Chondrocyte (in vitro differentiated cells): ENCODE measurements around the gene PHF13. TPM values are rescaled to one million over a fixed set of nuclear protein-coding genes. Genes with fewer than 3 reads are reported as not detected.

ENCODE experiments used
- DNase-seq: peaks from one replicate; pipeline ENCODE4 v3.0.0; 2021; ENCODE audit warnings: mixed read lengths, low spot score
- H3K27ac Mint-ChIP-seq: one replicate; pipeline ENCODE4 v1.8.0; 2021; ENCODE audit warnings: mild to moderate bottlenecking, moderate library complexity, mixed read lengths; ENCODE audit not compliant: unreplicated experiment
- H3K27me3 Mint-ChIP-seq: 2 replicates; pipeline ENCODE4 v1.8.0; 2021; ENCODE audit warnings: low read depth, mixed read lengths
- H3K36me3 Mint-ChIP-seq: 2 replicates; pipeline ENCODE4 v1.8.0; 2021; ENCODE audit warnings: low read depth, mixed read lengths
- H3K4me1 Mint-ChIP-seq: 2 replicates; pipeline ENCODE4 v1.8.0; 2021; ENCODE audit warnings: low read depth, mild to moderate bottlenecking, mixed read lengths
- H3K4me3 Mint-ChIP-seq: one replicate; pipeline ENCODE4 v1.8.0; 2021; ENCODE audit warnings: mild to moderate bottlenecking, moderate library complexity, mixed read lengths; ENCODE audit not compliant: unreplicated experiment
- H3K9me3 Mint-ChIP-seq: 2 replicates; pipeline ENCODE4 v1.8.0; 2021; ENCODE audit warnings: low read depth, mixed read lengths
- total RNA-seq: library from RNA; stranded (reverse); gene quantifications from 3 replicates; pipeline ENCODE4 v1.2.1, GENCODE V29; 2021
- TF ChIP-seq, protein P1 (sequence below): fragments of 200-600 bp; sonication (generic); IDR thresholded peaks from 2 replicates; pipeline ENCODE4 v1.5.0; 2021; ENCODE audit warnings: antibody characterized with exemption, mild to moderate bottlenecking, moderate library complexity

Gene PHF13
- total RNA-seq, 1 donor from 2014 or later = 25.6 TPM

DNA sequence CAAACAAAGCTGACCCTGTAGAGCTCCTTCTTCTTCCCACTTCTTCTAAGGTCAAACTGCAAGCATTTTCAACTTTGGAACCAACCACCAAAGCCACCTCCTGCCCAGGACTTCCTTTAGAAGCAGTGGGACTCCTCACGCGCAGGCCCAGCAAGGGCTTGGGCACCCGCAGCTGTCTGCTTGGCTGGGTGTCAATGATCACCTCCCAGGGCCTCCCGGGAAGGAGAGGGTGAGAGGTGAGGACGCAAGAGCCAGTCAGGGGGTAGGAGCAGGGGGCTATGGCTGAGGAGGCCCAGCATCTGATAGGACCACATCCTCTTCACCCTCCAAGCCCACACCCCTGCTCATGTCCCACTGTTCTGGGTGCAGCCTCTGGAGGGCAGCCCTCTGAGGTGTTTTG, 21.1 kb upstream of the PHF13 start:
- no peak for DNase-seq
- no peaks in the 10 kb centered on the region for H3K27me3 Mint-ChIP-seq
- no peaks in the 10 kb centered on the region for H3K9me3 Mint-ChIP-seq
- no peak overlapping the region for H3K27ac Mint-ChIP-seq
- H3K4me1 Mint-ChIP-seq = peaks cover 8% of the 10 kb centered on the region
- peaks cover 21% of the 10 kb centered on the region for H3K36me3 Mint-ChIP-seq
- no peak overlapping the region for H3K4me3 Mint-ChIP-seq
- TF ChIP-seq, protein P1, sequence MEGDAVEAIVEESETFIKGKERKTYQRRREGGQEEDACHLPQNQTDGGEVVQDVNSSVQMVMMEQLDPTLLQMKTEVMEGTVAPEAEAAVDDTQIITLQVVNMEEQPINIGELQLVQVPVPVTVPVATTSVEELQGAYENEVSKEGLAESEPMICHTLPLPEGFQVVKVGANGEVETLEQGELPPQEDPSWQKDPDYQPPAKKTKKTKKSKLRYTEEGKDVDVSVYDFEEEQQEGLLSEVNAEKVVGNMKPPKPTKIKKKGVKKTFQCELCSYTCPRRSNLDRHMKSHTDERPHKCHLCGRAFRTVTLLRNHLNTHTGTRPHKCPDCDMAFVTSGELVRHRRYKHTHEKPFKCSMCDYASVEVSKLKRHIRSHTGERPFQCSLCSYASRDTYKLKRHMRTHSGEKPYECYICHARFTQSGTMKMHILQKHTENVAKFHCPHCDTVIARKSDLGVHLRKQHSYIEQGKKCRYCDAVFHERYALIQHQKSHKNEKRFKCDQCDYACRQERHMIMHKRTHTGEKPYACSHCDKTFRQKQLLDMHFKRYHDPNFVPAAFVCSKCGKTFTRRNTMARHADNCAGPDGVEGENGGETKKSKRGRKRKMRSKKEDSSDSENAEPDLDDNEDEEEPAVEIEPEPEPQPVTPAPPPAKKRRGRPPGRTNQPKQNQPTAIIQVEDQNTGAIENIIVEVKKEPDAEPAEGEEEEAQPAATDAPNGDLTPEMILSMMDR = no peak

DNA sequence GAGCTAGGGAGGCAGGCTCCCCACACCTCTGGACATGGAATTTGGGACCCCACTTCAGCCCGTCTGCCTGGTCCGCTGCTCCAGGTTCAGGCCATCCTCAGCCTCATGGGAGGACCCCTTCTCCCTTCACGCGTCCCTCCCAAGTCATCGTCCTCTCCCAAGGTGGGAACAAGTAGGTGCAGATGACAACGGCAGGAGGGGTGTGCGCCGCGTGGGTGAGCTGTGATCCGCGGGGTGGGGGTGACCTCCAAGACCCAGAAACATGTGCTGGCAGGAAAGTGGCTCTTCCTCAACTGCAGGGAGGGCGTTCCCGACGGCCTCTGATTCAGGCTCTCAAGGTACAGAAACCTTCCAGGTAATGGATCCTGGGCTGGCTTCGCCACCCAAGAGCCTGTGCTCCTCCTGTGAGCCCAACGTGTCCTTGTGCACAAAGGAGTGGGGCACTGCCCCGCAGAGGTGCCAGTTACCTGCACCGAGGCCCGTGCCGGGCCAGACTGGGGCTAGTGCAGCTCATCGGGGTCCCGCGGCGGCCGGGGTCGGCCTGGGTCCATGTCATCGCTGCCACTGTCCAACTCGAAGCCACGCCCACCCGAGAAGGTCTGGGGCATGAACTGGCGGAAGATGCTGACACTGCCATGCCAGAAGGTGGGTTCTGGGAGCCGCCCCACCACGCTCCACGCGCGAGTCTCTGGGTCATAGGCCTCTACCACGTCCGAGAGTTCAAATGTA, 20.5 kb upstream of the PHF13 start:
- peaks cover 8% of the 10 kb centered on the region for H3K4me1 Mint-ChIP-seq
- no peak for DNase-seq
- TF ChIP-seq, protein P1 = no peak
- no peaks in the 10 kb centered on the region for H3K9me3 Mint-ChIP-seq
- peaks cover 21% of the 10 kb centered on the region for H3K36me3 Mint-ChIP-seq
- H3K27ac Mint-ChIP-seq = no peak overlapping the region
- H3K4me3 Mint-ChIP-seq = no peak overlapping the region
- H3K27me3 Mint-ChIP-seq = no peaks in the 10 kb centered on the region

- no peak for DNase-seq
- no peaks in the 10 kb centered on the region for H3K27me3 Mint-ChIP-seq
- TF ChIP-seq, protein P1 = no peak
- no peaks in the 10 kb centered on the region for H3K9me3 Mint-ChIP-seq
- H3K27ac Mint-ChIP-seq = no peak overlapping the region
- H3K36me3 Mint-ChIP-seq = peaks cover 21% of the 10 kb centered on the region
- no peak overlapping the region for H3K4me3 Mint-ChIP-seq
- H3K4me1 Mint-ChIP-seq = peaks cover 9% of the 10 kb centered on the region
Measured at GRCh38 chr1:6593810-6594209, 19.7 kb upstream of the PHF13 start.

DNA sequence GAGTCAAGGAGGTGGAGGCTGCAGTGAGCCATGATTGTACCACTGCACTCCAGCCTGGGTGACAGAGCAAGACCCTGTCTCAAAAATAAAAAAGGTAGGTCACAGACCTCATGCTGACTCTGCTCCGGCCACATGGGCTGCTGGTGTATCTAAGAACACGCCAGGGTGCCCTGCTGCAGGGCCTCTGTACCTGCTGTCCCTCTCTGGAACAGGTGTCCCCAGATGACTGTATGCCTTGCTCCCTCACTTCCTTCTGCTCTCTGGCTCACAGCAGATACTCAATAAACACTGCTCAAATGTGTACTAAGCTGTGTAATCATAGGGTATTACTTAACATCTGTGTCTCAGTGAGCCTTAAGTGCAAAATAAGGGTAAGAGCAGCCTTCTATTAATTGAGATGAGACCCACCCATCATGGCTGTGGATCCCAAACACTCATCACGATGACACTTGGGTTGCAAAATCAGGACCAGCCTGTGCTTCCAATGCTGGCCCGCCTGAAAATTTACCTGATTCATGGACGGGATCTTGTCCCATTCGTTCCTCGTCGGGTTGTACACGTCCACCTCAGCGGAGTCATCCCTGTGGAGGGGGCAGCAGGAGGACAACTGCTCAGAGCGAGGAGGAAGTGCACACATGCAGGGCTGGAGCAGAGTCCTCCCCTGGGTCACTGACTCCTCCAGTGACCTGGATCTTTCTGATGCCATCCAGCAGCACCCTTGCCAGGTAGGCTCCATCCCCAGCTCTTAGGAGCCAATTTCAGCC, 18.4 kb upstream of the PHF13 start:
- Mint-ChIP-seq H3K27me3 (no peaks in the 10 kb centered on the region), H3K36me3 (peaks cover 21% of the 10 kb centered on the region), H3K27ac (no peak overlapping the region), H3K4me3 (no peak overlapping the region), H3K4me1 (peaks cover 22% of the 10 kb centered on the region), H3K9me3 (no peaks in the 10 kb centered on the region)
- DNase-seq = no peak
- TF ChIP-seq, protein P1 = no peak

DNA sequence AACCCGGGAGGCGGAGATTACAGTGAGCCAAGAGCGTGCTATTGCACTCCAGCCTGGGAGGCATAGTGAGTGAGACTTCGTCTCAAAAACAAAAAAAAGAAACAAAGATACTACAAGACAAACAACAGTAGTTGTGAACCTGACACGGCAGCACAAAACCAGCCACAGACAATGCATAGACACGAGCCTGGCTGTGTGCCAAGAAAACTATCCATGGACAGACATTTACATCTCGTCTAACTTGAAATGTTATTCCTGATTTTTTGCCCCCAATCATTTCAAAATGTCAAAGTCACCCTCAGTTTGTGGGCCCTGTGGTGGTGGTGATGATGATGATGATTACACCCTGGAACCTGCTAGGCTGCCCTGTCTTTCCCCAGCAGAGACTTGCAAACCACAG, 17.2 kb upstream of the PHF13 start:
- Mint-ChIP-seq H3K27ac (no peak overlapping the region), H3K27me3 (no peaks in the 10 kb centered on the region), H3K4me3 (no peak overlapping the region), H3K9me3 (no peaks in the 10 kb centered on the region), H3K4me1 (peaks cover 27% of the 10 kb centered on the region), H3K36me3 (peaks cover 18% of the 10 kb centered on the region)
- DNase-seq = no peak
- TF ChIP-seq, protein P1 = no peak
